T-cell (primary cell): ENCODE results near the gene CYP20A1. TPM values are rescaled to one million over a fixed set of nuclear protein-coding genes. Genes with fewer than 3 reads are reported as not detected.

Source experiments
- total RNA-seq, 35 experiments: library from RNA in 6 of 35; stranded (reverse) in 6 of 35; fragments of 120-200 nt in 1 of 35; gene quantifications; one replicate each; pipeline versions ENCODE4 v1.2.1 to v1.2.4 and lab custom pipeline; 2013 to 2026

Gene CYP20A1
- total RNA-seq, 5 donors from 2014 or later (not counting 1 experiment from before 2014, with no cell fraction given), result 33.5 to 38.5 (median 36.3) TPM

Other genes with a start within 250 kb of the CYP20A1 start
- 10 to 100 TPM; 11.0 to 17.9 (median 14.3) TPM for gene NBEAL1, start 224.1 kb upstream of the CYP20A1 start, total RNA-seq
- gene ABI2, start 89.4 kb downstream of the CYP20A1 start, total RNA-seq, result 10 to 100 TPM; 22.3 to 29.4 (median 26.7) TPM